DMS79 treated with DMSO at 0.1 percent for 48 hours (cell line): ENCODE measurements around the gene ZNF618.
A peak's percentile ranks its signal among the peaks of the same experiment; 100 is the strongest.
"Not testable (repeated sequence)": the region's sequence is repeated elsewhere in the genome, so short reads cannot be mapped to it uniquely, and the experiment has no call there.

Experiments
- DNase-seq: peaks from one replicate; lab custom pipeline; 2025; lab: John Stamatoyannopoulos, UW

Gene ZNF618

DNA sequence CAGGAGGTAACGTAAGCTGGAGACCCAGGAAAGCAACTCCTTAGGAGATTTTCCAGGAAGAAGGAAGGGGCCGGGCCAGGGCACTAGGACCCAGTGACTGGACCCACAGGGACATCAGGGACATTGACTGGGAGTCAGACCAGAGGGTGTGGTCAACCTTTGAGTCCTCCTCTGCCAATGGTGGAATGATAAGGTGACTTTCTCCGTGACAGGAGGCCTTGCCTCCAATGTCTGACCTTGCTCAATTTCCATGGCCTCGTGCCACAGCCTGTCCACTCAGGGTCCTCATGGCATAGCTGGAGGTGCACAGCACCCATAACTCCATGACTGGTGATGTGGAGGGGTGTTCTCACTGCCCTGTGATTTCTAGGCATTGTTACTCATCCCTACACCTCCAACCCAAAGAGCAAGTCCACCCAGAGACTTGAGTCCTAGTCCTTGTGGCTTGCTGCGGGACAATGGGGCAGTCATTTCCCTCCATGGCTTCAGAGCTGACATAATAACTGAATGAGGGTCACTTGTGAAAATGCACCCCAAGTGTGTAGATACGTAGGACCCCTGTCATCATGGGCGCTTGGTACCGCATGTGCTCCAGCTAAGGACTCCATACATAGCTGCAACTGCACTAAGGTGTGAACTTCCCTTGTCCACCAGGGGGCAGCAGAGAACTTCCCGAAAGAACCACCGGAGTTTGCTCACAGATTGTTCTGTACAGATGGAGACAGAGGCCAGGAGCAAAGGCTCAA is 206.1 kb downstream of the ZNF618 start:
- peak; percentile 79 for DNase-seq

GRCh38 chr9:114082763-114083412 is 206.8 kb downstream of the ZNF618 start:
- not testable (repeated sequence) for DNase-seq

GRCh38 chr9:114083666-114084065 is 207.6 kb downstream of the ZNF618 start:
- DNase-seq: no peak

- no peak for DNase-seq
Measured at GRCh38 chr9:114084282-114085073, 208.4 kb downstream of the ZNF618 start.

GRCh38 chr9:114085387-114085789 is 209.3 kb downstream of the ZNF618 start:
- DNase-seq: no peak

GRCh38 chr9:114086009-114086408 is 209.9 kb downstream of the ZNF618 start:
- no peak for DNase-seq

DNA sequence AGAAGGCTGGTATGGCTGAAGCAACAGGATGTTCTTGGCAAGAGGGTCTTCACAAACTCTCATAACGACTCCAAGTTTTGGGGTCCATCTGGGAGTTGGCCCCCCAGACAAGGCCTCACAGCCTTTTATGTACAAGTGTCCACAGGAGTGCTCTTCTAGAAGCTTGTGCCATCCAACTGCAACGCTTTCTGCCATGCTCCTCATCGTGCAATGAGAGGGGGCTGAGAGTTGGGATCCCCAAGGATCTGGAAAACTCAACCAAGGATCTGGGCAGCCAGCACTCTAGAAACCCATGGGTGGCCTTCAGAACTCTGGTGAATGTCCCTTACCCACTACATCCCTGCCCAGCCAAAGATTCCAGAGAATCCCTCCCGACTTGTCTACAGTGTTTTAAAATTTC is 210.5 kb downstream of the ZNF618 start:
- no peak for DNase-seq

DNA sequence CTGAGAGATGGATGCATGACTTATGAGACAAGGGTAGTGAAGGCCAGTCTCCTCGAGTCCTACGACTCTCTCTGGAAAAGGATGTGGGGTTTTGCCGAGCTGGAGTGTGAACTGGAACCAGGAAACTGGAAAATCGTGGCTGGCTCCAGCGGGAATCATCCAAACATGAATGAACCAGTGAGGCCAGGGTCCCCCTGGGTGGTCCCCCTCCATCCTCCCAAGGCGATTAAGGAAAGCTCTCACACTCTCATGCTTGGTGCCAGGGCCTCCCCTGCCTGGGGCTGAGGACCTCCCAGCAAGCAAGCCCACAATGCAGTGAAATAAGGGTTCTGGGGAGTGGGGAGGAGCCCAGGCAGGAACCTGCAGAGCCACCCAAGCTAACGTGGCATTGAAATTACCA is 211.6 kb downstream of the ZNF618 start:
- no peak for DNase-seq

DNA sequence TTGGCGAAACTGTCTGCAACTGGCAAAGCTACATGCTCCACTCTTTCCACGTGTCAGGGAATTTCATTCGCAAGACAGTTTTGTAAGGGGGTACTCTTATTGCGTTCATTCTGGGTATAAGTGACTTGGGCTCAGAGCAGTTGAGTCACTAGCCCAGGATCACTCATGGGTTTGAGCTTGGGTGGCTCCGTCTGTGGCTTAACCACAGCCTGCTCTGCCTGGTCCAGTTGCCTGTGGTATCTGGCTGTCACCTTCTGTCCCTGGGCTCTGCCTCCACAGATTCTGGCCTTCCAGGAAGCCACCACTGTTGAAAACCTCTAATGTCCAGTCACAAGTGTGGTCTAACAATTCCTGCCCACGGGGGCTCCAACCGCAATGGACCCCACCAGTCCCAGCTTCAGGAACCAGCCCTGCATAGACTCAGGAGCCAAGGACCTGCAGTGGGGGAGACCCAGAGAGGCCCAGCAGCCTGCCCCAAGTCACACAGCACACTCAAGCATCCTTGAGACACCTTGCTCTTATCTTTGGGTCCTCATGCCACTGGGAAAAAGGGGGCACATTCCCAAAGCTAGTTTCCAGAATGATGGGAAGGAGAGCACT is 212.6 kb downstream of the ZNF618 start:
- DNase-seq: no peak

GRCh38 chr9:114089206-114089840 is 213.2 kb downstream of the ZNF618 start:
- no peak for DNase-seq

- no peak for DNase-seq
Measured at GRCh38 chr9:114090798-114091197, 214.7 kb downstream of the ZNF618 start.

GRCh38 chr9:114091711-114092110 is 215.6 kb downstream of the ZNF618 start:
- DNase-seq: no peak

GRCh38 chr9:114092336-114092735 is 216.2 kb downstream of the ZNF618 start:
- DNase-seq: no peak

GRCh38 chr9:114093031-114093471 is 216.9 kb downstream of the ZNF618 start:
- no peak for DNase-seq

GRCh38 chr9:114093761-114094505 is 217.8 kb downstream of the ZNF618 start:
- DNase-seq: no peak

- DNase-seq: no peak
Measured at GRCh38 chr9:114094971-114095370, 218.9 kb downstream of the ZNF618 start.

DNA sequence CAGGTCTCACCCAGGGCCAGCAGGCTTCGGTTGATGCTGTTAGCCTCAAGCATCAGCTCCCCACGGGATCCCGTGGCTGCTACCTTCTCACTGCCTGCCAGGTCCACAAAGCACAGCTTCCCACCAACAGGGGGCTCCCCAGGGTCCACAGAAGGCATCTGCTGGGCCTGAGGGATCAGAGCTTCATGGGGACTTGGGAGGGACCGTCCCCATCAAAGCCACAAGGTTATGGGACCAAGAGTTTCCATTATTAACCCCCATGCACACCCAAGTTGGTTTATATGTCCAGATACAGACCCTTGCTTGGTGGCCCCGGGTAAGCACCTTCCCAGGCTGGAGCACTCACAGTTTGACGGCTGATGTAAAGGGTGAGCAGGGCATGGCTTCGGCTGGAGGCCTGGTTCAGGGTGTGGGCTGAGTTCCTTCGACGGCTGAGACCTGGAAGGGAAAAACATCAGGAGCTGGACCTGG is 220.0 kb downstream of the ZNF618 start:
- DNase-seq: no peak

- DNase-seq: no peak
Measured at GRCh38 chr9:114096866-114097612, 220.9 kb downstream of the ZNF618 start.

- DNase-seq: peak; percentile 14
Measured at GRCh38 chr9:114097613-114098020, 221.5 kb downstream of the ZNF618 start.
